GM18873 (cell line): Measurements from ENCODE around the gene C1orf141.
"Not testable (repeated sequence)": the region's sequence is repeated elsewhere in the genome, so short reads cannot be mapped to it uniquely, and the experiment has no call there.

ENCODE experiments used
- ATAC-seq: cut with Tn5 transposase; IDR thresholded peaks from one replicate; pipeline ENCODE4 v1.9.1; 2021; ENCODE audit warnings: mild to moderate bottlenecking, moderate library complexity, moderate number of reproducible peaks; ENCODE audit not compliant: unreplicated experiment, low FRiP score

Gene C1orf141

GRCh38 chr1:67143966-67144365, 9.2 kb upstream of the C1orf141 start:
- no peak for ATAC-seq

DNA sequence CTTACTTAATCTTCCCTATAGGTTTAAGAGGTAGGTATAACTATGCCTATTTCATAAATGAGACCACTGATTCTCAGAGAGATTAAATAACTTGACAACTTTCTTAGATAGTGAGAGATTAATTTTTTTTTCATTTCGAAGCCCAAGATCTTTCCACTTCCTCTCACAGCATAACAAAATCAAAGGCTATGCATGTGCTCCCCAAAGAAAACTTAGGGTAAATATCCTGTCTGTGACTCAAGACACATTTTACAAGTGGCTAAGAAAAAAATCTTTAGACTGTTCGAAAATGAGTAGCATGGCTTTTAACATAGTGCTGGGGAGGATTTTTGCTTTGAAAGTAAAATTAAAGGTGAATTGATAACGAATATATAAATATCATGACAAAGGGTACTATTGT, 8.2 kb upstream of the C1orf141 start:
- ATAC-seq, result no peak

GRCh38 chr1:67141832-67142231, 7.1 kb upstream of the C1orf141 start:
- not testable (repeated sequence) for ATAC-seq

DNA sequence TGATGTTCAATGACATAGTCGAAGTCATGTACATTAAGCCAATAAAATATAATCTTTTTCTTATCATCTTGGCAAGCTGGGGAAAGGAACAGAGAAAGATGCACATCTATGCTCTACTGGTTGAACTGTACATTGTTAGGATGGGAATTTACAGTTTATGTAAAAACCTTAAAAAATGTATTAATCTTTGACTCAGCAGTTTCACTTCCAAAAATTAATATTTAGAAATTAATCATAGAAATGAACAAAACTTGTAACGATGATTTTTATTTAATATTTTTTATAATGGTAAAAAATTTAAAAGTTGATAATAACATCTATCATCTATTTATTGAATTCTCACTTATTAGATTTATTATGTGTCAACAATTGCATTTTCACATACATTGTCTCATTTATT, 5.7 kb upstream of the C1orf141 start:
- ATAC-seq, result no peak

GRCh38 chr1:67138813-67139499, 4.2 kb upstream of the C1orf141 start:
- ATAC-seq, result no peak

DNA sequence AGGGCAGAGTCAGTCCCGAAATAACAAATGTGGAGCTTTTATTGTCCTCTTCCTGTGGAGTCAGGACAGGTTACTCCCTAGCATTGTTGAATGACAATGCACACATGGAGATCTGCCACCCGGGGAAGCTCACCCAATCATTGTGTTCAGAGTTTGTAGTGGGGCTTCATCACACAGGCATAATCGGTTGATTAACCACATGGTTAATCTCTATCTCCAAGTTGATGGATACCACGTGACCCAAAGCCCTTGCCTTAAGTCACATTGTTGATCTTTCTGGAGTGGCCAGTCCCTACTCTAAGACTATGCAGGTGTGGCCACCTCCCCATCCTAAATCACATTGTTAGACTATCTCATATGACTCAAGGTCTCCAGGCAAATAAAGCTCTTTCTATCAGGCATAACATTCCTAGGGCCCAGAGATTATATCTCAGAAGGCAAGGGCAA, 2.6 kb upstream of the C1orf141 start:
- no peak for ATAC-seq

DNA sequence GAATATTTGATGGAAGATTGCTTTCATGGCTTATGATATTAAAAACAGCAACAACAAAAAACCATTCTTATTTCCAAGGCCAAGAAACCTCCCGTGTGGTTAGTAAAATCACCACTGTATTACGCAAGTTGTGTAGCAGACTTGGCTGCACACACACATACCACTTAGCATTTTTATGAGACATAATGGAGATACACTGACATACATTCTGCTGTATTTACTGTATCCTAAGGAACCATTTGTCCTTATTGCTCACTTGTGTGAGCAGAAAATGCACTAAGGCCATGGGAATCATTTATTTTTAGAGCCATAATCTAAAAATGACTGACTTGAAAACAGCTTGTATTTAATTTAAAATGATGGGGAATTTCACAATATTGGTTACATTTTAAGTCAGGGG, 584 bp upstream of the C1orf141 start:
- no peak for ATAC-seq

DNA sequence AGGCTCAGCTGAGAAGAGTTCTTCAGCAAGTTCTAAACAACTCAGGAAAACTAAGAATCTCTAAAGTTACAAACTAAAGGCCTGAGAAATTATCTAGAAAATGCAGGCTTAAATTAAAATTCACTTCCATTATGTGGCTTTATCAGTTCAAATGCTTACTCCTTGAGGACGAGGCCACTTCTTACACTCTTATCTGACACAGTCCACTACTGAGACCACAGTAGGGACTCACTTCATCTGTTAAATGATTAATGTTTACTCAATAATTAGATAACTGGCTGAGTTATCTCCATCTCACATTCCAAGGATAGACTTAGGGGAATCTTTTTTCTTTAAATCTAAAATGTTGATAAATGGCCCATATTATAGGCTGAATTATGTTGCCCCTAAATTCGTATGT, 1.6 kb downstream of the C1orf141 start:
- ATAC-seq, result no peak

DNA sequence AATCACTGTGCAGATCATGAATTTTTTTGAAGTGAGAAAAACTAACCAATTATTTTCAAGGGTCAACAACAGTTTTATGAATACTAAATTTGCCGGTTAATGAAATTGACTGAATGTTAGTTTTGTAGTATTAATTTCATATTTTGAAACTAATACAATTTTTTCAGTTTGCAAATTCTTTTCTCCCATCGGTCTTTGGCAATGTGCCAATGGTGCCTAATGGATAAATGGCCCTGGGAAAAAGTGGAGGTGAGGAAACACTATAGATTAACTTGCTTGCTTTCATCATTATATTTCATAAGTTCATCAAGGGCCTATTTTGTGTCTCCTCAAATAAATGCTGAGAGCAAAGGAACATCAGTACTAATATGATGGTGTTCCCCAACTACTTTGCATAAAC, 4.1 kb downstream of the C1orf141 start:
- no peak for ATAC-seq

DNA sequence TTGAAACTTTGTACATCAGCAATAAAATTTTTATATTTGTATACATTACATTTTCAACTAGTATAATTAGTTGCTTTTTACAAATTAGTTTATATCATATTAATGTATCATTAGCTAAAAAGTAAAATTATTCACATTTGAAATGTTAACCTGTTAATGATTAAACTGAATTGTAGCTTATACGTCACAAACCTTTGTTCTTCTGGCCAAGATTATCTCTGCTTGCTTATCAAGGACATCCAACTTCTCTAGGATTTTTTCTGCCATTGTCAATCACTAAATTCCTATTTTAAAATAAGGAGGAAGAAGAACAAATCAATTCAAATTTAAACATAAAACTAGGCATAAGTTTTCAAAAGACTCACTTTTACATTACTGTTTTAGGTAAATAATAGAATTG, 7.8 kb downstream of the C1orf141 start:
- ATAC-seq, result no peak

DNA sequence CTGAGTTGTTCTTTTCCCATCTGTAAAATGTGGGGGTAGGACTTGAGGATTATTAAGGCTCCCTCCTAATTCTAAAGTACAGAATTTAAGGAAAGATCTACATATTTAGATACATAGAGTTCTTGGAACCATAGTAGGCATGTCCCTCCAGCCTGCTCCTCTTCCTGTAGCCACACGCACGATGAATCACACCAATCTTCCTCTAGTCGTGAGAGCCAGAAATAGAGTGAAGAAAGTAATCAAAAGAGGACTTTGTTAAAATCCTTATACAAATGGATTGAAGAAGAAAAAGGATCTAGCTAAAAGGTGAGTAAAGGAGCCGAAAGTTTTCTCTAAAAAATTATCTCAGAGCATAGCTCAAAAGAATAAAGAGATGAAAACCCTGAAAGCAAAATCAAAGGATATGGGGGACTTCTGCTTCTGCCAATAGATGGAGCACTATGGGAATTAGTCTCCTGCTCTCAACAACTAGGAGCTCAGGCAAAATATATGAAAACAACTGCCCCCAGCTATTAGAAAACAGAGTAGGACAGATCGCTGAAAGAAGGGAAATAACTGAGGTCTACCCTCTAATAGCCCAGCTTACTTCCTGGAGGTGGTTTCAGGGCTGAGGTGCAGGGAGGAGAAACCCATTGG, 8.5 kb downstream of the C1orf141 start:
- no peak for ATAC-seq

DNA sequence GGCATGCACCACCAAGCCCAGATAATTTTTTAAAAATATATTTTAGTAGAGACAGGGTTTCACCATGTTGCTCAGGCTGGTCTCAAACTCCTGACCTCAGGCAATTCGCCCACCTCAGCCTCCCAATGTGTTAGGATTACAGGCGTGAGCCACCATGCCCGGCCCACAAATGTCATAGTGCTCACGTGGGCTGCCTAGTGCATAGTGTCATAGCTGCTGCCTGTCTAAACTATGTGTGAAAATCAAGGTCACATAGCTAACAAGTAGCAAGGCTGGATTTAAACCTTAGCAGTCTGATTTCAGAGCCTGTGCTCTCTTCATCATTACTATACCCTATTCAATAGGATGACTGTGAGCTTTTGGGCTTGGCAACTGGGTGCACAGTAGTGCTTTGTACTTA, 10.3 kb downstream of the C1orf141 start:
- no peak for ATAC-seq

GRCh38 chr1:67120855-67121619, 13.7 kb downstream of the C1orf141 start:
- no peak for ATAC-seq

DNA sequence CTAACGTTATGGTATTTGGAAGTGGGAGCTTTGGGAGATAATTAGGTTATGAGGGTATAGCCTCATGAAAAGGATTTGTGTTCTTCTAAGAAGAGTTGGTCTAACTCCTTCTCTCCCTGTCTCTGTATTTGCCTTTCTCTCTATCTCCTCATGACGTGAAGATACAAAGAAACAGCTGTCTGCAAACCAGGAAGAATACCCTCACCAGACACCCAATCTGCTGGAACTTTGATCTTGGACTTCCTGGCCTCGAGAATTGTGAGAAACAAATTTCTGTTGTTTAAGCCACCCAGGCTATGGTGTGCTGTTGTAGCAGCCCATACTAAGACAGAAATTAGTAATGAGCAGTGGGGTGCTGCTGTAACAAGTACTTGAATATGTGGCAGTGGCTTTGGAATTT, 16.1 kb downstream of the C1orf141 start:
- no peak for ATAC-seq

GRCh38 chr1:67118191-67118590, 16.6 kb downstream of the C1orf141 start:
- ATAC-seq, result no peak

- no peak for ATAC-seq
Measured at GRCh38 chr1:67114162-67114561, 20.6 kb downstream of the C1orf141 start.

DNA sequence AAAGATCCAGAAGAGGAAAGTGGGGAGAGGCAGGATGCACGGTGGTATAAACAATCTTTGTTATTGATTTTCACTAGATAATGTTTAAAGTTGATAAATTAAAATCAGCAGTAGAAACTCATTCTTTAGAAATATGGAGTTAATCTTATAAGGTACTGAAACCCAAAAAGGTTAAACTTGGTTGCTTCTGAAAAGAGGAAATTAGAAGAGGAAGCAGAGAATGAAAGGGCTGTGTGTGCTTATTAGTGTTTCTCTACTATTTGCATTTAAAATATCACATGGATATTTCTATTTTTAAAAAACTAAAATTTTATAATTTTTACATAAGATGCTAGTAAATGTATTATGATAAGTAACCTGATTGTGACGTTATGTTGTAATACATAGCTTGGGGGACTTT, 24.4 kb downstream of the C1orf141 start:
- no peak for ATAC-seq

DNA sequence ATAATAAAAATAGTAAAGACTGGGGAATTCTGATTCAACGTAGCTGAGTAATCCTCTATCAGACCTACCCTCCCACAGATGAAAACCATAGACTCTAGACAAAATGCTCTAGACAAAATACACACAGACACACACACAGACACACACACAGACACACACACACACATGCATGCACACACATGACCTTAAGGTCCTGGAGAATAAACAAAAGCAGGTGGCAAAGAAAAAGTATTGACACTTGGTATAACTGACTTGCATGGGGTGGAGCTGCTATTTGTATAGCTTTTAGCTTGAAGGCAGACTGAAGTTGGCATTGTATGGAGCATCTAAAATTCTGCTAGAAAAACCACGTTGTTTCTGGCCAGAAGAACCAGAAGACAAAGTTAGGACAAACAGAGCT, 29.3 kb downstream of the C1orf141 start:
- ATAC-seq, result no peak

DNA sequence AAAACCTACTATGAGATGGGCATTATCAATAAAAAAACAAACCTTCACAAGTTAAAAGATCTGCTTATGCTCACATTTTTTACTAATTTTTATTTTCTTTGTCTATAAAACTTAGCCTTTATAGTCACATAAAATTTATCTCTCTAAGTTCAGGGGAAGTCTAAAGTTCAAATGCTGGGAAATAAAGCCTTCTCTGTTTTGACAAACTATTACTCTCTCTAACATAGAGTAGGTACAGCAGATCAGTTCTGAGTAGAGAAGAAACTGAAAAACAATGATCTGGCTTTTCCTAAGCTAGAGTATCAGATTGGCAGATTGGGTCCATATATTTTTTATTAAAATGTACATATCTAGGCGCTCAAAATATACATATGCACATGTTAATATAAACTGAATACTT, 31.2 kb downstream of the C1orf141 start:
- ATAC-seq, result no peak

DNA sequence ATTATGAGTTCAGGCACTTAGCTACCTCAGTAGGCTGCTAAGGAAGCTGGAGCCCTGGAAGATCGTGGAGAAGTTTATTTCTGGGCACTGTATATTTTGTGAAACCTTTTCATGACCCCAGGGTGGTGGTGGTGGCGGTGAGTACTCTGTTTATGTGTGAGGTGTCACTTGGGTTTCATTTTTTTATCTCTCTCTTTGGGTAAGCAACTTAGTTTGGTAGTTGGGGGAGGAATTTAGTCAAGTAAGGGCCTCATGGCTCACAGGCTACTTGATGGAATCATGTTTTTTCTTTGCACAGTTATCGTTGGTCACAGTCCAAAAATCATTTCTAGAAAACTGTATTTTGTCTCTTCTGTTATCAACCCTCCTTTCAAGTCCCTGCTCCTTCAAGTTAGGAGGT, 33.9 kb downstream of the C1orf141 start:
- ATAC-seq, result no peak

- no peak for ATAC-seq
Measured at GRCh38 chr1:67097305-67097704, 37.5 kb downstream of the C1orf141 start.

GRCh38 chr1:67094191-67094590, 40.6 kb downstream of the C1orf141 start:
- ATAC-seq, result no peak
